Naive thymus-derived CD4-positive, alpha-beta T cell (primary cell): Measurements from ENCODE around the gene CIBAR2. TPM values are rescaled to one million over a fixed set of nuclear protein-coding genes. Genes with fewer than 3 reads are reported as not detected.
A peak's percentile ranks its signal among the peaks of the same experiment; 100 is the strongest.

Source experiments
- ATAC-seq: fragments of 150-1000 bp; cut with Tn5 transposase; 2 replicates; pipeline ENCODE4 v1.10.0; 2021; ENCODE audit warnings: mild to moderate bottlenecking, moderate library complexity
- CTCF ChIA-PET: fragments of 350-600 bp; sonication (Branson Sonifier 250); formaldehyde crosslinking; loops from one replicate; lab custom pipeline; 2021; ENCODE audit warnings: antibody characterized with exemption; lab: Charles Lee
- POLR2A ChIA-PET: fragments of 350-600 bp; sonication (Branson Sonifier 250); formaldehyde crosslinking; loops from one replicate; lab custom pipeline; 2021; ENCODE audit warnings: antibody characterized with exemption, inconsistent platforms; lab: Charles Lee
- DNase-seq, 9 donors: peaks; one replicate each; pipeline versions ENCODE4 v3.0.0 to v3.0.0-alpha.2; 2020 to 2022; ENCODE audit warnings: mixed read lengths in 1 of 9
- H3K27ac ChIP-seq: one replicate; pipeline ENCODE4 v1.7.0; 2013; ENCODE audit warnings: mild to moderate bottlenecking, low read depth, low read length, moderate library complexity
- H3K27me3 ChIP-seq, 2 donors: one replicate each; pipeline ENCODE4 v1.7.0; 2013; ENCODE audit warnings: low read length in 2 of 2, mild to moderate bottlenecking in 2 of 2, moderate library complexity in 2 of 2; ENCODE audit not compliant: control insufficient read depth in 2 of 2, insufficient read depth in 2 of 2
- H3K36me3 ChIP-seq, 3 experiments: 1 replicate in 2 of 3; 2 replicates in 1 of 3; pipeline ENCODE4 v1.7.0; 2013; ENCODE audit warnings: low read length in 3 of 3, mild to moderate bottlenecking in 3 of 3, moderate library complexity in 1 of 3; ENCODE audit not compliant: insufficient read depth in 3 of 3, control insufficient read depth in 2 of 3
- H3K4me1 ChIP-seq, 2 donors: one replicate each; pipeline ENCODE4 v1.7.0; 2013; ENCODE audit warnings: low read length in 2 of 2, mild to moderate bottlenecking in 2 of 2, moderate library complexity in 1 of 2; ENCODE audit not compliant: control insufficient read depth in 2 of 2, insufficient read depth in 2 of 2
- H3K4me3 ChIP-seq: 2 replicates; pipeline ENCODE4 v1.7.0; 2013; ENCODE audit warnings: mild to moderate bottlenecking, low read length
- H3K9me3 ChIP-seq, 3 experiments: 1 replicate in 2 of 3; 2 replicates in 1 of 3; pipeline ENCODE4 v1.7.0; 2013; ENCODE audit warnings: low read length in 3 of 3; ENCODE audit not compliant: control insufficient read depth in 2 of 3
- H3K27ac Mint-ChIP-seq, 9 donors: one replicate each; pipeline ENCODE4 v1.8.0; 2020 to 2022; ENCODE audit warnings: mixed read lengths in 9 of 9, mild to moderate bottlenecking in 8 of 9, moderate library complexity in 5 of 9, inconsistent platforms in 2 of 9
- H3K27me3 Mint-ChIP-seq, 5 donors: one replicate each; pipeline ENCODE4 v1.8.0; 2021 to 2022; ENCODE audit warnings: mixed read lengths in 5 of 5, mild to moderate bottlenecking in 1 of 5
- H3K36me3 Mint-ChIP-seq, 5 donors: one replicate each; pipeline ENCODE4 v1.8.0; 2020 to 2022; ENCODE audit warnings: mixed read lengths in 5 of 5, mild to moderate bottlenecking in 3 of 5, inconsistent platforms in 1 of 5
- H3K4me1 Mint-ChIP-seq, 7 donors: one replicate each; pipeline ENCODE4 v1.8.0; 2020 to 2022; ENCODE audit warnings: mixed read lengths in 7 of 7, mild to moderate bottlenecking in 3 of 7, inconsistent platforms in 1 of 7
- H3K4me3 Mint-ChIP-seq, 10 donors: one replicate each; pipeline ENCODE4 v1.8.0; 2020 to 2022; ENCODE audit warnings: mild to moderate bottlenecking in 10 of 10, mixed read lengths in 10 of 10, moderate library complexity in 6 of 10, inconsistent platforms in 2 of 10
- H3K9me3 Mint-ChIP-seq, 11 donors: one replicate each; pipeline ENCODE4 v1.8.0; 2020 to 2022; ENCODE audit warnings: mixed read lengths in 11 of 11, mild to moderate bottlenecking in 4 of 11, inconsistent platforms in 1 of 11, moderate library complexity in 1 of 11
- intact Hi-C, 2 donors: fragments of 100-400 bp; cut with micrococcal nuclease; formaldehyde crosslinking; loops; one replicate each; pipeline ENCODE4 v1.15.1; 2023
- polyA plus RNA-seq, 2 donors: library from polyadenylated mRNA; unstranded; fragments of 300-500 nt; fragmentation: Illumina TruSeq; gene quantifications; one replicate each; pipeline ENCODE4 v1.2.3, GENCODE V29; 2021
- total RNA-seq, 6 experiments: library from RNA in 5 of 6; stranded (reverse) in 5 of 6; gene quantifications; 1 replicate in 5 of 6; 2 replicates in 1 of 6; pipeline ENCODE4 v1.2.3 and lab custom pipeline; 2021 to 2026

CIBAR2 gene
- total and polyA plus RNA-seq, 7 experiments from 2014 or later = not detected

DNA sequence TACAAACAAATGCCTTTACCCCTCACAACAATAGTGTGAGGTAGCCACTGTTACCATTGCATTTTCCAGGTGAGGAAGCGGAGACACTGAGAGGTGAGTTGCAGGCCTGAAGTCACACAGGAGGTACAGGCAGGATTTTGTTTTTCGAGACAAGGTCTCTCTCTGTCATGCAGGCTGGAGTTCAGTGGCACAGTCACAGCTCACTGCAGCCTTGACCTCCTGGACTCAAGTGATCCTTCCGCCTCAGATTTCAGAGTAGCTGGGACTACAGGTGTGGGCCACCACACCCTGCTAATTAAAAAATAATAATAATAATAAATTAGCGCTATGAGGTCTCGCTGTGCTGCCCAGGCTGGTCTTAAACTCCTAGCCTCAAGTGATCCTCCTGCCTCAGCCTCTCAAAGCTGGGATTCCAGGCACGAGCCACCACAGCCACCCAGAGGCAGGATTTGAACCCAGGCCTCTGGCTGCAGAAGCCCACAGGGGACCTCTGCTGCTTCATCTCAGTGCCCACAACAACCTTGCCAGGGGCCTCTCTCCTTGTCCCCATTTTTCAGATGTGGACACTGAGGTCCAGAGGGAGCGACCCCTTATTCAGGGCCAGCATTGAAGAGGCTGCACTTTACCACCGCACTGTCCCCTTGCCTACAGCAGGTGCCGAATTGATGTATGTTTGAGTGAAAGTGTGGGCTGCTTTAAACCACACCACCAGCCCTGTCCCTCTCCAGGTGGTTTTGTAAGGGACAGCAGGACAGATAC is 16.0 kb upstream of the CIBAR2 start:
- intact Hi-C loops = no loop called here
- Histone ChIP-seq H3K27ac (no peak overlapping the region), H3K9me3 (no peaks in the 10 kb centered on the region), H3K36me3 (no peaks in the 10 kb centered on the region), H3K27me3 (no peaks in the 10 kb centered on the region), H3K4me1 (no peaks in the 10 kb centered on the region), H3K4me3 (no peak overlapping the region)
- DNase-seq (no peak), ATAC-seq (no peak)
- H3K27ac Mint-ChIP-seq = no peak overlapping the region
- POLR2A ChIA-PET = no interaction called here
- H3K27me3 Mint-ChIP-seq = peaks cover 0 to 2% (median 0%) of the 10 kb centered on the region in 5 donors
- no peaks in the 10 kb centered on the region for H3K9me3 Mint-ChIP-seq
- peaks cover 0 to 10% (median 9%) of the 10 kb centered on the region in 7 donors for H3K4me1 Mint-ChIP-seq
- no peak overlapping the region for H3K4me3 Mint-ChIP-seq
- CTCF ChIA-PET = no interaction called here
- H3K36me3 Mint-ChIP-seq = no peaks in the 10 kb centered on the region

DNA sequence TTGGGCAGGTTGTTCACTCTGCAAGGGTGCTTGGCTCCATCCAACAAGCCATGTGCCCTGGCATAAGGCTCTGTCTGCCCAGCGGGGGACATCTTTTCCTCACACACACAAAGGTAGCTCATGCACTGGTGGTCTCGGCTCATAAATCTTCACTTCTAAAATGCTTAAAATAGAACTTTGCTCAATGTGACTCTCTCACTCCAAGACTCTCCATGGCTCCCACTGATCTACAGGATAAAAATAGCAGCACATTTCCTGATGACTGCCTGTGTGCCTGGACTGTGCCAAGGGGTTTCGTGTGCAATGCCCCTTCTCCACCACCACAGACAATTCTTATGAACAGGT is 15.1 kb upstream of the CIBAR2 start:
- Histone ChIP-seq H3K4me3 (no peak overlapping the region), H3K27ac (no peak overlapping the region), H3K27me3 (no peaks in the 10 kb centered on the region), H3K4me1 (no peaks in the 10 kb centered on the region), H3K9me3 (no peaks in the 10 kb centered on the region), H3K36me3 (no peaks in the 10 kb centered on the region)
- Mint-ChIP-seq H3K27ac (no peak overlapping the region), H3K27me3 (no peaks in the 10 kb centered on the region), H3K4me1 (peaks cover 0 to 10% (median 9%) of the 10 kb centered on the region in 7 donors), H3K36me3 (no peaks in the 10 kb centered on the region), H3K4me3 (peak overlapping the region in 2 of 10 donors; percentile 32 to 47), H3K9me3 (no peaks in the 10 kb centered on the region)
- ATAC-seq (no peak), DNase-seq (no peak)
- ChIA-PET POLR2A (no interaction called here), CTCF (no interaction called here)
- intact Hi-C loops = no loop called here

DNA sequence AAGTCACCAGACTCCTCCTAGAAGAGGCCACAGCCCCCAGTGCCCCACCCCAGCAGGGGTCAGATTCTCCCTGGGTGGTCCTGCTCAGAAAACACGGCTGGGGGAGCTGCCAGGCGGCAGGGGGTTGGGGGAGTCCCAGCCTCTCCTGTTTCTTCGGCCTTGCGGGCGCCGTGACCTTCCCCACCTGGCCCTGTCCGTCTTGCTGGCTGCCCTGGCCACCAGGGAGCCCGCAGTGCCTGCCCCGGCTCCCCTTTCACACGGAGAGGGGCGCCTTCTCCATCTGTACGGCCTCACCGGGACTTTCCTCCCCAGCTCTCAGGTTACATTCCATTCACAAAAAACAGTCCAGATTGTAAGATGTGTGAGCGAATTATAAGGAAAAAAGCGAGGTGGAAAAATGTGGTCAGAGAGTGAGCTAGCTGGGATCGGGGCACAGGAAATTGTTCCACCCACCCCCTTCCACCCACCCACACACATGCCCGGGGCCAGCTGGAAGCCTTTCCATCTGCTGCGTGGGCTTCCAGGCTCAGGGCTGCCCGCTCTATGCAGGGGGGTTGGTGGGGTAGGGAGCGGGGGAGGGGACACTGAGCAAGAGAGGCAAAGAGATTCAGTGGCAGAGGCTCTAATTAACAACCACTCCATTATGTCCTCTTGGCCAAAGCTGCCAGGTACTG is 14.6 kb upstream of the CIBAR2 start:
- no peak overlapping the region for H3K27ac Mint-ChIP-seq
- Histone ChIP-seq H3K4me1 (no peaks in the 10 kb centered on the region), H3K9me3 (no peaks in the 10 kb centered on the region), H3K36me3 (no peaks in the 10 kb centered on the region), H3K4me3 (no peak overlapping the region), H3K27ac (no peak overlapping the region), H3K27me3 (no peaks in the 10 kb centered on the region)
- POLR2A ChIA-PET = no interaction called here
- ATAC-seq (no peak), DNase-seq (peak in 1 of 9 donors; percentile 45)
- H3K27me3 Mint-ChIP-seq = no peaks in the 10 kb centered on the region
- H3K36me3 Mint-ChIP-seq = no peaks in the 10 kb centered on the region
- intact Hi-C loops = no loop called here
- H3K4me3 Mint-ChIP-seq = no peak overlapping the region
- no peaks in the 10 kb centered on the region for H3K9me3 Mint-ChIP-seq
- H3K4me1 Mint-ChIP-seq = peaks cover 0 to 10% (median 9%) of the 10 kb centered on the region in 7 donors
- CTCF ChIA-PET = interaction anchor here (0.9 kb wide), 1 partner anchor 12 kb away, joined by 3 read pairs; no protein-coding TSS in a partner anchor

DNA sequence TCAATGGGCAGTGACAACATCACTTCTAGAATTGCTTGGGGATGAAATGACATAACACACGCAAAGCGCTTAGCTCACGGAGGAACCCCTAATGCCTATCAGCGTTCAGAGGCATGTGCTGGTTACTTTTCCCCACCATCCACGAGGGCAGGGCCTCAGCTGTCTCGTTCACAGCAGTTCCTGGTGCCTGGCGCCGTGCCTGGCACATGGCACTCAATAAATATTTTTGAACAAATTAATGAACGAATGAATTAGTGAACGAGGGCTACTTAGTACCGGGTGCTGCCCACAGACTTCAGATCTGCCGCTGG is 14.1 kb upstream of the CIBAR2 start:
- POLR2A ChIA-PET = no interaction called here
- peaks cover 0 to 10% (median 9%) of the 10 kb centered on the region in 7 donors for H3K4me1 Mint-ChIP-seq
- no peak overlapping the region for H3K27ac ChIP-seq
- H3K9me3 Mint-ChIP-seq = no peaks in the 10 kb centered on the region
- CTCF ChIA-PET = interaction anchor here (0.9 kb wide), 1 partner anchor 12 kb away, joined by 3 read pairs; no protein-coding TSS in a partner anchor
- no peaks in the 10 kb centered on the region for H3K36me3 ChIP-seq
- no peak overlapping the region for H3K4me3 ChIP-seq
- intact Hi-C loops = no loop called here
- H3K27me3 ChIP-seq = no peaks in the 10 kb centered on the region
- no peaks in the 10 kb centered on the region for H3K4me1 ChIP-seq
- H3K27ac Mint-ChIP-seq = no peak overlapping the region
- H3K9me3 ChIP-seq = no peaks in the 10 kb centered on the region
- DNase-seq = no peak
- H3K27me3 Mint-ChIP-seq = no peaks in the 10 kb centered on the region
- H3K36me3 Mint-ChIP-seq = no peaks in the 10 kb centered on the region
- no peak overlapping the region for H3K4me3 Mint-ChIP-seq
- no peak for ATAC-seq

DNA sequence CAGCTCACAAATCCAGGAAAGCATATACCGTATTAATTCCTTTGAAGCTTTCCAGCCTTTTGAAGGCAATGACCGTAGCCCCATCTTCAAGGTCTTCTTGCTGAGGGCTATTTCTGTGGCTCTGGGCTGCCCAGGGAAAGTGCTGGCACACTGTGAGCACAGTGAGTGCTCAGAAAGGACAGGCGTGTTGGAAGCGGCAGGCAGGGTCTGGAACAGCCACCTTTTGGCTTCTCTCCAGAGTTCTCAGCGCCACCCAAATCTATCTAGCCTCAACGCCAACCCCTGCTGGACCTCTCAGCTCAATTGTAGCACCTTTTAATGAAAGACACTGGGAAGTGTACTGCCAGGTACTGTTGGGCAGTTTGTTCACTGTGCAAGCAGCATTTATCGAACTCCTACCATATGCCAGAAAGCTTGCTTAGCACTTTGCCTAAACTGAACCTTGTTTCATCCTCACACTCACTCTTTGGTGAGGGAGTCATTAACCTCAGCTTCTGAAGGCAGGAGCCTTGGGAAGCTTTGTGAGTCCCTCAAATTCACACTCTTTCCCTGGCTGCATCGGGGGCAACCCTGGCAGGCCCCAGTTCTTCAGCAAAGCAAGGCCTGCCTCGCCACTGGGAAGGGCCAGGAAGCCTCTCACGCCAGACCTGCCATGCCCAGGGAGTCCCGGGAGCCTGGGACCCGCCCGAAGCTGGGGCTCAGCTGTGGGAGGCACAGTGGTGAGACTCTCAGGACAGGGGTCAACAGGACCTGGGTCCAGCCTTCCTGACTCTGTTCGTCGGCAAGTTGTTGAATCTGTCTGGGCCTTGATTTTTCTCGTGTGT is 13.5 kb upstream of the CIBAR2 start:
- no peaks in the 10 kb centered on the region for H3K36me3 Mint-ChIP-seq
- intact Hi-C loops = no loop called here
- Histone ChIP-seq H3K4me1 (no peaks in the 10 kb centered on the region), H3K9me3 (no peaks in the 10 kb centered on the region), H3K27me3 (no peaks in the 10 kb centered on the region), H3K4me3 (no peak overlapping the region), H3K27ac (no peak overlapping the region), H3K36me3 (no peaks in the 10 kb centered on the region)
- peaks cover 0 to 10% (median 9%) of the 10 kb centered on the region in 7 donors for H3K4me1 Mint-ChIP-seq
- ATAC-seq (no peak), DNase-seq (no peak)
- no peak overlapping the region for H3K27ac Mint-ChIP-seq
- H3K9me3 Mint-ChIP-seq = no peaks in the 10 kb centered on the region
- no peak overlapping the region for H3K4me3 Mint-ChIP-seq
- CTCF ChIA-PET = interaction anchor here (0.9 kb wide), 1 partner anchor 11 kb away, joined by 3 read pairs; no protein-coding TSS in a partner anchor
- POLR2A ChIA-PET = no interaction called here
- no peaks in the 10 kb centered on the region for H3K27me3 Mint-ChIP-seq

DNA sequence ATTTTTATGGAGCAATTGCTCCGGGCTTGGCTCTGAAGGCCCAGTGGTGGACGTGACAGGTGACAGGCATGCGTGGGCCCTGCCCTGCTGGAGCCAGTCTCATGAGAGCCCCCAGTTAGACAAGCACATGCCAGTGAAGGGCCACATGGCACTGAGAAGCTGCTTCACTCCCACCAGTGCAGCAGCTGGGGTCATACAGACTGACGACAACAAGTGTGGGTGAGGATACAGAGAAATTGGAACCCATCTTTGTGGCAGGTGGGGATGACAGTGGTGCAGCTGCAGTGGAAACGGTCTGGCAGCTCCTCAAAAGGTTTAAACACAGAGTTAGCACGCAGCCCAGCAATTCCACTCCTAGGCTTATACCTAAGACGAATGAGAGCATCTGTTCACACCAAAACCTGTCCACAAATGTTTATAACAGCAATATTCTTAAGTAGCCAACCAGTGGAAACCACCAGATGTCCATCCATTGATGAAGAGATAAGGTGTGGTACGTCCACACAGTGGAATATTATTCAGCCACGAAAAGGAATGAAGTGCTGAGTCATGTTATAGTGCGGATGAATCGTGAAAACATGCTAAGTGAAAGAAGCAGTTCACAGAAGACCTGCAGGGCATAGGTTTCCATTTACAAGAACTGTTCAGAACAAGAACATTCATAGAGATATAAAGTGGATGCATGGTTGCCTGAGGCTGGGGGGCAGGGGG is 12.5 kb upstream of the CIBAR2 start:
- H3K4me3 ChIP-seq = no peak overlapping the region
- H3K9me3 Mint-ChIP-seq = no peaks in the 10 kb centered on the region
- peaks cover 0 to 10% (median 9%) of the 10 kb centered on the region in 7 donors for H3K4me1 Mint-ChIP-seq
- H3K27me3 ChIP-seq = no peaks in the 10 kb centered on the region
- no peaks in the 10 kb centered on the region for H3K27me3 Mint-ChIP-seq
- no peaks in the 10 kb centered on the region for H3K9me3 ChIP-seq
- ChIA-PET CTCF (no interaction called here), POLR2A (no interaction called here)
- no peak overlapping the region for H3K27ac ChIP-seq
- no peaks in the 10 kb centered on the region for H3K36me3 ChIP-seq
- no peak overlapping the region for H3K4me3 Mint-ChIP-seq
- H3K27ac Mint-ChIP-seq = no peak overlapping the region
- no peak for ATAC-seq
- intact Hi-C loops = no loop called here
- DNase-seq = no peak
- H3K36me3 Mint-ChIP-seq = no peaks in the 10 kb centered on the region
- no peaks in the 10 kb centered on the region for H3K4me1 ChIP-seq
